Activated CD4-positive, alpha-beta T cell treated with anti-CD3 and anti-CD28 coated beads for 36 hours (primary cell): ENCODE results near the gene NEURL1B. TPM values are rescaled to one million over a fixed set of nuclear protein-coding genes. Genes with fewer than 3 reads are reported as not detected.
"Not testable (repeated sequence)": the region's sequence is repeated elsewhere in the genome, so short reads cannot be mapped to it uniquely, and the experiment has no call there.

Experiments
- ATAC-seq: fragments of 200-7000 bp; cut with Tn5 transposase; one replicate; pipeline ENCODE4 v1.10.0; 2021; ENCODE audit warnings: mild to moderate bottlenecking, moderate library complexity
- CTCF ChIA-PET: fragments of 350-600 bp; sonication (Branson Sonifier 250); formaldehyde crosslinking; loops from one replicate; lab custom pipeline; 2021; ENCODE audit warnings: antibody characterized with exemption; lab: Charles Lee
- POLR2A ChIA-PET: fragments of 350-600 bp; sonication (Branson Sonifier 250); formaldehyde crosslinking; loops from one replicate; lab custom pipeline; 2021; ENCODE audit warnings: antibody characterized with exemption, inconsistent platforms; lab: Charles Lee
- DNase-seq: peaks from one replicate; pipeline ENCODE4 v3.0.0-alpha.2; 2020
- H3K27ac Mint-ChIP-seq: one replicate; pipeline ENCODE4 v1.8.0; 2021; ENCODE audit warnings: mixed read lengths
- H3K27me3 Mint-ChIP-seq: one replicate; pipeline ENCODE4 v1.8.0; 2021; ENCODE audit warnings: mixed read lengths
- H3K36me3 Mint-ChIP-seq: one replicate; pipeline ENCODE4 v1.8.0; 2021; ENCODE audit warnings: low read depth, mixed read lengths
- H3K4me1 Mint-ChIP-seq: one replicate; pipeline ENCODE4 v1.8.0; 2021; ENCODE audit warnings: mixed read lengths
- H3K4me3 Mint-ChIP-seq: one replicate; pipeline ENCODE4 v1.8.0; 2021; ENCODE audit warnings: mild to moderate bottlenecking, moderate library complexity, mixed read lengths
- H3K9me3 Mint-ChIP-seq: one replicate; pipeline ENCODE4 v1.8.0; 2021; ENCODE audit warnings: low read depth, mixed read lengths
- intact Hi-C, 2 experiments: fragments of 100-400 bp; cut with DNase I in 1 of 2; cut with micrococcal nuclease in 1 of 2; formaldehyde crosslinking; loops; one replicate each; pipeline versions ENCODE4 v1.14.2 to v1.15.1; 2022 to 2024; cut with DNase I, micrococcal nuclease
- total RNA-seq, 2 experiments: library from RNA; stranded (reverse); gene quantifications; one replicate each; pipeline ENCODE4 v1.2.3, GENCODE V29; 2021

Gene NEURL1B
- total RNA-seq, 2 experiments from 2014 or later, result 0.16 to 0.19 TPM

DNA sequence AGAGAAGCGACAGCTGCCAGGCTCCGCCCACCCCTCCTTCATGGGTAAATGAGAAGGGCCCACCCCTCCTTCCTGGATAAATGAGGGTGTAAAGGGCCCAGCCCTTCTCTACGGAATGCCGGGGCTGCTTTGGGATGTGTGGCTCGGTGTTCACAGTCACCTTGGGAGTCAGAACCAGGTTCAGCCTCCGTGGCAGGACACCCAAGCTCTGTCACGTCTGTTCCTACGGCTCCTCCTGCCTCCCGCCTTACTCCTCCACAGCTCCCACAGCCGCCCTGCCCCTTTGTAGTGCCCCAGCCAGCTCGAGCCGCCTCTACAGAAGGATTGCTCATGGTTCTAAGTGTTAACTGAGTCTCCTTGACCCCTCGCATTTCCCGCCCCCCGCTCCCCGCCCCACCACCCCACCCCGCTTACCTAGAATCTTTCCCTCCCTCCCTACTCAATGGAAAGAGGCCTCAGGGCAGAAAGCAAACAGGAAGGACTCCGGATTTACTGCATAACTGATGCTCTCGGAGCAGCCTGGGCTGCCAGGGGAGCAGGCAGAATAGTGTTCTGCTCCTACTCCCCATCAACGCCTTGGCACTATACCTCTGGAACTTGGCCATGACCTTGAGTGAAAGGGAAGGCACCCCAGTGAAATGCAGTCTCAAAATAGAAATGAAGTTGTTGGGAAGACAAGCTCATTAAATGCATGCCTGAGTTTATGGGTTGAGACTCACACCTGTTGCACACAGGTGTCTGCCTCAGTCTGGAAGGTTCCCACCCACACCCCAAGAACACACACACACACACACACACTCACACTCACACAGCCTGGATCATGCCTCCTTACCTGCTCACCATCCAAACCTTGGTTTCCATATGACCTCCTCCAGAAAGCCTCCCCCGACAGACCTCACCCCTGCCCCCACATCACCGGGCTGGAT is 59.6 kb downstream of the NEURL1B start:
- H3K36me3 Mint-ChIP-seq, result no peaks in the 10 kb centered on the region
- no peak overlapping the region for H3K4me3 Mint-ChIP-seq
- CTCF ChIA-PET, result interaction anchor here (0.6 to 3.3 kb wide), 9 partner anchors 13 to 247 kb away, joined by 3 to 12 read pairs (median 4); no protein-coding TSS in a partner anchor
- H3K4me1 Mint-ChIP-seq, result peaks cover 11% of the 10 kb centered on the region
- POLR2A ChIA-PET, result no interaction called here
- ATAC-seq (no peak), DNase-seq (no peak)
- H3K27me3 Mint-ChIP-seq, result peaks cover 20% of the 10 kb centered on the region
- H3K9me3 Mint-ChIP-seq, result no peaks in the 10 kb centered on the region
- no peak overlapping the region for H3K27ac Mint-ChIP-seq
- intact Hi-C loops, result no loop called here

DNA sequence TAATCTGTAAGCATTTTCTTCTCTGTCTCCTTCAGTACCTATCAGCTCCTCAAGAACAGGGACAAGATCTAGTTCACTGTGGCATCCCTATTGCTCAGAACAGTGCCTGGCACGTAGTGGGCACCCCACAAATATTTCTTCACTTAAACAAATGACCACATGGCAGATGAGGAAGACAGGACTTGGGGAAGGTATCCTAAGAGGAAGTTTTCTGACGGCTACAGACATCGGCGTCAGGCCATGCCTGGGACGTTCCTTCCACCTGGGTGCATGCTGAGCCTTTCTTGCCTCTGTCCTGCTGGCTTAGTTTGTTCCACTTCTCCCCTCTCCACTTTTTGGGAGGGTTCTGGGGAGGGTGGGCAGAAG is 60.2 kb downstream of the NEURL1B start:
- peaks cover 22% of the 10 kb centered on the region for H3K27me3 Mint-ChIP-seq
- intact Hi-C loops, result no loop called here
- H3K4me1 Mint-ChIP-seq, result peaks cover 11% of the 10 kb centered on the region
- CTCF ChIA-PET, result interaction anchor here (0.6 to 1.2 kb wide), 3 partner anchors 12 to 246 kb away, joined by 3 to 4 read pairs (median 4); no protein-coding TSS in a partner anchor
- H3K27ac Mint-ChIP-seq, result no peak overlapping the region
- no peaks in the 10 kb centered on the region for H3K36me3 Mint-ChIP-seq
- POLR2A ChIA-PET, result no interaction called here
- H3K4me3 Mint-ChIP-seq, result no peak overlapping the region
- ATAC-seq (no peak), DNase-seq (no peak)
- no peaks in the 10 kb centered on the region for H3K9me3 Mint-ChIP-seq

DNA sequence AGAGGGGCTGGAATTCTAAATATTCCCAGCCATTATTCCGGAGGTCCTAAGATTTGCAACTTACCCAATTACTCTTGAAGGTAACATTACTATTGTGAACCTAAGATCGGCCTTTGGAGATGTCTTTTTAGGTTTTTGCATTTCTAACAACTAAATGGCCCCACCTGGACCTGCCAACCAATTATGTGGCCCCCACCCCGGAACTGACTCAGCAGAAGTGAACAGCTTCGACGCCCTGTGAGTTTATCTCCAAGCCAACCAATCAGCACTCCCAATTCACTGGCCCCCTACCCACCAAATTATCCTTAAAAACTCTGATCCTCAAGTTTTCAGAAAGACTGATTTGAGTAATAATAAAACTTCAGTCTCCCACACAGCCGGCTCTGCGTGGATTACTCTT is 62.9 kb downstream of the NEURL1B start:
- H3K4me1 Mint-ChIP-seq, result peaks cover 5% of the 10 kb centered on the region
- DNase-seq (no peak), ATAC-seq (no peak)
- H3K4me3 Mint-ChIP-seq, result no peak overlapping the region
- CTCF ChIA-PET, result interaction anchor here (11.8 kb wide), 1 partner anchor 231 kb away, joined by 279 read pairs; no protein-coding TSS in a partner anchor
- intact Hi-C loops, result no loop called here
- H3K27ac Mint-ChIP-seq, result no peak overlapping the region
- H3K9me3 Mint-ChIP-seq, result no peaks in the 10 kb centered on the region
- H3K36me3 Mint-ChIP-seq, result no peaks in the 10 kb centered on the region
- POLR2A ChIA-PET, result no interaction called here
- peaks cover 32% of the 10 kb centered on the region for H3K27me3 Mint-ChIP-seq

- ChIA-PET CTCF (interaction anchor here (0.7 to 11.8 kb wide), 5 partner anchors 8 to 255 kb away, joined by 3 to 279 read pairs (median 9); no protein-coding TSS in a partner anchor), POLR2A (no interaction called here)
- no peak for DNase-seq
- no peak overlapping the region for H3K4me3 Mint-ChIP-seq
- H3K27me3 Mint-ChIP-seq, result peaks cover 32% of the 10 kb centered on the region
- intact Hi-C loops, result no loop called here
- H3K36me3 Mint-ChIP-seq, result no peaks in the 10 kb centered on the region
- H3K9me3 Mint-ChIP-seq, result no peaks in the 10 kb centered on the region
- H3K4me1 Mint-ChIP-seq, result peaks cover 5% of the 10 kb centered on the region
- no peak overlapping the region for H3K27ac Mint-ChIP-seq
- ATAC-seq, result no peak
Observed at GRCh38 chr5:172705576-172706084, 64.6 kb downstream of the NEURL1B start.

DNA sequence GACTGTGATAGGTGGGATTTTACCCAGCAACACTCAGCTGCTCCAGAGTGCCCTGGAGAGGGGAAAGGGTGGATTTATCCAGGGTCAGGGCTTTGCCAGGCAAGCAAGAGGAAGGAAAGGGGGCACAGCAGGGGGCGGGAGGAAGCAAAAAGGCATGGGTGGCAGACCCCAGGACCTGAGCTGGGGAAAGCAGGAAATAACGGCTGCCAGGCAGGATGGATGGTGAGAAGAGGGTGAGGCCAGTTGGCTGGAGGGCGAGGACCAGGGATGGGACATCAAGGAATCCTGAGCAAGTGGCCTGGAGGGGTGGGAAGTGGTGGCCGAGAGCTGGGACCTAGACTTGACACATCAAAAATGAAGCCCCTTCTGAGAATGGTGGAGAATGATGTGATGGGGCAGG is 65.7 kb downstream of the NEURL1B start:
- Mint-ChIP-seq H3K9me3 (no peaks in the 10 kb centered on the region), H3K4me1 (peaks cover 1% of the 10 kb centered on the region), H3K4me3 (no peak overlapping the region), H3K27me3 (peaks cover 26% of the 10 kb centered on the region), H3K36me3 (no peaks in the 10 kb centered on the region), H3K27ac (no peak overlapping the region)
- intact Hi-C loops, result no loop called here
- ChIA-PET CTCF (interaction anchor here (0.6 to 11.8 kb wide), 5 partner anchors 8 to 342 kb away, joined by 3 to 279 read pairs (median 9); no protein-coding TSS in a partner anchor), POLR2A (interaction anchor here (0.6 kb wide), 1 partner anchor 86 kb away, joined by 3 read pairs; no protein-coding TSS in a partner anchor)
- DNase-seq (no peak), ATAC-seq (no peak)

DNA sequence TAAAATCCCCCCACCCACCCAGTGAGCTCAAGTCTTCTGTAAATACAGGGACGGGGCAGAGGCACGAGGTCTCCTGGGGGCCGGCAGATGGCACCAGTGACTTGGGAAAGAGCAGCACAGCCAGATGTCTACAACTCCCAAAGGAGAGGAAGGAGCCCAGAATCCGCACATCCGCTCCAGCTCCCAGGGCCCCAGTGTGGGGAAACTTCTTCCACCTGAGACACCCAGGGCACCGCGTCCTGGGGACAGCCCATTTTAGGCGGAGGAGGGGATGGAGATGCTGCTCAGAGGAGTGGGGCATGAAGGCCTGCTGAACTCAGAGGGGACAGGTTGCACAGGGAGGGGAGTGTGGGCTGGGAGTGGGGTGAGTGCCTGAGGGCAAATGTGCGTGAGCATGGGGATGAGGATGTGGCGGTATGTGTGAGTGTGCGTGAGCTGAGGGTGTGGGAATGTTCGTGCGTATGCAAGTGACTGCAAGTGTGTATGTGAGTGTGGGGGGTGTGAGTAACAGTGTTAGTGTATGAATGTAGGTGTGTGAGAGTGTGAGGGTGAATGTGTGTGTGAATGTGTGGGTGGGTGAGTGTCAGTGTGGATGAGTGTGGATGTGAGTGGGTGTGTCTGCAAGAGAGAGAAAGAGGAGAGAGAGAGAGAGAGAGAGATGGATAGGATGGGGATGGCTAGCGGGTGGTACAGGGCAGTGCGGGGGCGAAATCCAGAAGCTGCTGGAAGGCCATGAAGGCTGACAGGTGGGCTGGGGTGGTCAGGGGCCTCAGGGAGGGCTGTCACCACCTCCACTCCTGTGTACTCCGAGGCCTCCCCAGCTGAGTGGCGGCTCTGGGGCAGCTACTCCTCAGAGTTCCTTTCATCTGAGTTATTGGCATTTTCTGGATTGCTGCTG is 66.5 kb downstream of the NEURL1B start:
- Mint-ChIP-seq H3K27me3 (peaks cover 23% of the 10 kb centered on the region), H3K27ac (no peak overlapping the region), H3K4me3 (no peak overlapping the region), H3K4me1 (no peaks in the 10 kb centered on the region), H3K36me3 (no peaks in the 10 kb centered on the region), H3K9me3 (no peaks in the 10 kb centered on the region)
- ATAC-seq (no peak), DNase-seq (peak; percentile 47)
- ChIA-PET CTCF (interaction anchor here (0.6 to 11.8 kb wide), 4 partner anchors 26 to 343 kb away, joined by 3 to 279 read pairs (median 4); no protein-coding TSS in a partner anchor), POLR2A (no interaction called here)
- intact Hi-C loops, result no loop called here

DNA sequence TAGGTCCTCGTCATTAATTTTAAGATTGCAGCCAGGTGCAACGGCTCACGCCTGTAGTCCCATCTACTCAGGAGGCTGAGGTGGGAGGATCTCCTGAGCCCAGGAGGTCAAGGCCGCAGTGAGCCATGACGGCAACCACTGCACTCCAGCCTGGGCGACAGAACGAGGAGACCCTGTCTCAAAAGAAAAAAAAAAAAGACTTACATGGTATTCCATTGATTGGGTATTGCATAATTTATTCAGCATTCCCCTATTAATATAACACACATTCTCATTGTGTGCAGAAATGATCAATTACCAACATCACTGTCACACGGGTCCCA is 67.1 kb downstream of the NEURL1B start:
- intact Hi-C loops, result no loop called here
- POLR2A ChIA-PET, result no interaction called here
- Mint-ChIP-seq H3K27ac (no peak overlapping the region), H3K9me3 (no peaks in the 10 kb centered on the region), H3K36me3 (no peaks in the 10 kb centered on the region), H3K4me1 (no peaks in the 10 kb centered on the region), H3K27me3 (peaks cover 20% of the 10 kb centered on the region), H3K4me3 (no peak overlapping the region)
- CTCF ChIA-PET, result interaction anchor here (0.7 to 11.8 kb wide), 2 partner anchors 26 to 227 kb away, joined by 4 to 279 read pairs; no protein-coding TSS in a partner anchor
- ATAC-seq (no peak), DNase-seq (no peak)

DNA sequence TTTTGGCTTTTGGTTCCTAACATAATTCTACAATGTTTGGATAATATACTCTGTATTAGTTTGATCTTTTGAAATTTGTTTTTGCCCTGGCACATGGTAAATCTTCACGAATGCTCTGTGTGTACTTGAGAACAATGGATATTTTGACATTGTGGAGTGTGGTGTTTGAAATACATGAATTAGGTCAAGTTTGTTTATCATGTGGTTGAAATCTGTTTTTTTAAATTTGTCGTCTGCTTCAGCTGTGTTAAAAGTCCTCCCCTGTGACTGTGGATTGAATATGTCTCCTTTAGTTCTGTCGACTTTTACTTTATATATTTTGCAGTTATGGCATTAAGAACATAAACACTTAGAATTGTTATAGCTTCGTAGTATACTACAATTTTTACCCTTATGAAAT is 69.6 kb downstream of the NEURL1B start:
- no peak overlapping the region for H3K27ac Mint-ChIP-seq
- H3K4me1 Mint-ChIP-seq, result no peaks in the 10 kb centered on the region
- H3K9me3 Mint-ChIP-seq, result no peaks in the 10 kb centered on the region
- ChIA-PET CTCF (interaction anchor here (0.6 to 11.8 kb wide), 5 partner anchors 14 to 289 kb away, joined by 3 to 279 read pairs (median 3); no protein-coding TSS in a partner anchor), POLR2A (no interaction called here)
- ATAC-seq (no peak), DNase-seq (no peak)
- H3K4me3 Mint-ChIP-seq, result no peak overlapping the region
- intact Hi-C loops, result loop anchor here in 1 of 2 experiments (5.0 to 10.0 kb wide), 2 partner anchors 434 to 572 kb away; partner anchors contain the start of gene BNIP1
- H3K27me3 Mint-ChIP-seq, result peaks cover 17% of the 10 kb centered on the region
- H3K36me3 Mint-ChIP-seq, result no peaks in the 10 kb centered on the region

DNA sequence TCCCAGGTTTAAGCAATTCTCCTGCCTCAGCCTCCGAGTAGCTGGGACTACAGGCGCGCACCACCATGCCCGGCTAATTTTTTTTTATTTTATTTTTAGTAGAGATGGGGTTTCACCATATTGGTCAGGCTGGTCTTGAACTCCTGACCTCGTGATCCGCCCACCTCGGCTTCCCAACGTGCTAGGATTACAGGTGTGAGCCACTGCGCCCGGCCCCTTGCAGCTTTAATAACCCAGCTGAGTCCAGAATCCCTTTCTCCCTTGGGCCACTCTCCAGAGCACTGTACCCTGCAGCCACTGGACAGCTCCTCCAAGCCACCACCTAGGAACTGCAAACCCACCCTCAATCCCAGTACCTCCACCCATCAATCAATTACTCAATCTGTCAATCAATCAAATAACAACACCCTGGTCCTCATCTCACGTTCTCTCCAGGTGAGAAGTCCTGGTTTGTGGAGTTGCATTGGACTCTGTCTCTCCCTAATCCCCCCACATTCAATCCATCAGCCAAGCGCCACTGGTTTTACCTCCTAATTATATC is 70.3 kb downstream of the NEURL1B start:
- CTCF ChIA-PET, result interaction anchor here (0.6 to 11.8 kb wide), 9 partner anchors 14 to 288 kb away, joined by 3 to 279 read pairs (median 3); partner anchors contain the start of gene RPL26L1
- DNase-seq, H3K4me3 Mint-ChIP-seq, H3K4me1 Mint-ChIP-seq, H3K27ac Mint-ChIP-seq, ATAC-seq, H3K36me3 Mint-ChIP-seq, H3K9me3 Mint-ChIP-seq: not testable (repeated sequence)
- intact Hi-C loops, result loop anchor here in 1 of 2 experiments (5.0 to 10.0 kb wide), 2 partner anchors 433 to 571 kb away; partner anchors contain the start of gene BNIP1
- POLR2A ChIA-PET, result interaction anchor here (0.8 kb wide), 1 partner anchor 66 kb away, joined by 3 read pairs; no protein-coding TSS in a partner anchor
- peaks cover 14% of the 10 kb centered on the region for H3K27me3 Mint-ChIP-seq

GRCh38 chr5:172712610-172713009 is 71.5 kb downstream of the NEURL1B start:
- Mint-ChIP-seq H3K4me3 (no peak overlapping the region), H3K9me3 (no peaks in the 10 kb centered on the region), H3K4me1 (peaks cover 6% of the 10 kb centered on the region), H3K27ac (no peak overlapping the region), H3K36me3 (no peaks in the 10 kb centered on the region), H3K27me3 (peaks cover 6% of the 10 kb centered on the region)
- POLR2A ChIA-PET, result no interaction called here
- DNase-seq, result no peak
- intact Hi-C loops, result loop anchor here (1.0 to 10.0 kb wide), 5 partner anchors 220 to 617 kb away; partner anchors contain the start of gene BNIP1 (in 1 of the 2)
- CTCF ChIA-PET, result interaction anchor here (0.6 to 11.8 kb wide), 9 partner anchors 9 to 414 kb away, joined by 3 to 279 read pairs (median 4); no protein-coding TSS in a partner anchor
- ATAC-seq, result no peak
